DND-41 (cell line): Measurements from ENCODE around the gene EDDM13.

Experiments used
- CTCF ChIP-seq: IDR thresholded peaks from 2 replicates; pipeline ENCODE4 v1.5.1; 2012; ENCODE audit warnings: borderline replicate concordance, low read length, moderate library complexity, mild to moderate bottlenecking; ENCODE audit not compliant: poor library complexity, severe bottlenecking; ENCODE audit errors: extremely low read depth
- EZH2 ChIP-seq: IDR thresholded peaks from 3 replicates; pipeline ENCODE4 v1.6.1; 2012; ENCODE audit warnings: borderline replicate concordance, low read depth, mild to moderate bottlenecking, moderate library complexity, low read length, inconsistent platforms; ENCODE audit not compliant: severe bottlenecking

- TF ChIP-seq CTCF = no peak
- no peak for TF ChIP-seq EZH2
These were observed 78.7 kb downstream of the EDDM13 start for GRCh38 chr19:56351208-56351607.
